ENCODE results near the gene KERA.

The KERA gene

DNA sequence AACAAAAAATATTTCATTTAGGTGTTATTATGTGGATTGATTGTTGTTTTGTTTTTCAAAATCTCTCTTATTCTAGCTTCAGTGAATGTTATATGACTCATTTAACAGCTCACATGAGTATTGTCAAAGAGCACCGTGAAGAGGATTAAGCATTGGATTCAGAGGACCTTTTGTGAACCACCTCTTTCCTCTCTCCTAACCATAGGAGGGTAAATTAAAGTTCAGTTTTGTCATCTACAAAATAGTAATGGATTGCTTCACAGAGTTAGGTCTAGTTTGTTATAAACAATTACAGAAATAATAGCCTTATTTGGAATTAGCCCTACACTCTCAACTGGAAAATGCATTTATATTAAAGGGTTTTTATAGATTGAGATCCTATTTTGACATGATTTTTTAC lies 962 bp upstream of the KERA start:
- H2BK12ac ChIP-seq (ENCODE audit: low read length in 2 of 2), result no peak overlapping the region
- no peak overlapping the region for H3K4me2 ChIP-seq (ENCODE audit: low read length, poor library complexity, severe bottlenecking)
- H2BK5ac ChIP-seq (ENCODE audit: low read depth, low read length, poor library complexity, severe bottlenecking), result no peak overlapping the region
- no peaks in the 10 kb centered on the region for H3K36me3 ChIP-seq (ENCODE audit: control insufficient read depth in 1 of 2, insufficient read depth in 2 of 2, low read depth in 1 of 2, low read length in 2 of 2)
- H2BK120ac ChIP-seq (ENCODE audit: low read depth, low read length), result no peak overlapping the region
- no peak overlapping the region for H3K18ac ChIP-seq (ENCODE audit: low read depth in 1 of 2, low read length in 2 of 2)
- no peaks in the 10 kb centered on the region for H3K79me1 ChIP-seq (replicated peaks; ENCODE audit: low read length, poor library complexity, severe bottlenecking)
- no peak overlapping the region for H3K9ac ChIP-seq (ENCODE audit: low read length)
- H2BK15ac ChIP-seq (ENCODE audit: low read depth, poor library complexity, severe bottlenecking), result no peak overlapping the region
- no peak overlapping the region for H3K4ac ChIP-seq (ENCODE audit: low read depth in 1 of 2, low read length in 2 of 2)
- no peak overlapping the region for H3K4me3 ChIP-seq (ENCODE audit: insufficient read depth in 1 of 2, low read depth in 1 of 2, low read length in 2 of 2)
- no peak for DNase-seq
- no peak overlapping the region for H4K8ac ChIP-seq (ENCODE audit: low read length)
- H4K91ac ChIP-seq (ENCODE audit: low read length), result no peak overlapping the region
- H3K4me1 ChIP-seq (ENCODE audit: control insufficient read depth, insufficient read depth, low read depth, low read length), result no peaks in the 10 kb centered on the region
- no CpG with 5 or more reads among the region's 1 CpG for WGBS
- H3K14ac ChIP-seq (ENCODE audit: low read length in 2 of 2), result no peak overlapping the region
- no peaks in the 10 kb centered on the region for H3K27me3 ChIP-seq (ENCODE audit: control insufficient read depth in 1 of 2, insufficient read depth in 1 of 2, low read length in 2 of 2)
- H2AFZ ChIP-seq (ENCODE audit: low read depth, low read length), result no peak overlapping the region
- no peak overlapping the region for H2AK5ac ChIP-seq (ENCODE audit: low read length, severe bottlenecking)
- no peak overlapping the region for H3K27ac ChIP-seq (ENCODE audit: low read length, poor library complexity, severe bottlenecking)
- H3K9me3 ChIP-seq (ENCODE audit: control insufficient read depth, low read length), result no peaks in the 10 kb centered on the region
- no peak overlapping the region for H3K23ac ChIP-seq (ENCODE audit: low read length in 2 of 2)

DNA sequence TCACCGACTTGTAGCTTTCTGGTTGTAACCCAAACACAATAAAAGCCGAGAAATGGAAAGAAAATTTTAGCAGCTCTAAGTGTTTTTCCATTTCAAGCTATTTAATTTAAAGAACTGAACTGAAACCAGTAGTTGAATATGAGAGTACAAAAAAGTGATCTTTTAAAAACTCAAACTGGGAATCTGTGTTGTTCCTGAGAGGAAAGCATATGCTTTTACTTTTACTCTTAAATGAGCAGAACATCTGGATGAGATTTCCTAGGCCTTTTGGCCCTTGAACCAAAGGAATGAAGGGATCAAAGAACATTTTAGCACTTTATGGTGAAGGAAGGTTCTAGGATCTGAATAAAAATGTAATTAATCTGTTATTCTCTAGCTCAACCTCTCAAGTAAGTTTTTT lies 1.3 kb downstream of the KERA start:
- Histone ChIP-seq H3K4me2 (ENCODE audit: low read length, poor library complexity, severe bottlenecking) (no peak overlapping the region), H3K9me3 (ENCODE audit: control insufficient read depth, low read length) (no peaks in the 10 kb centered on the region), H4K91ac (ENCODE audit: low read length) (no peak overlapping the region), H2AFZ (ENCODE audit: low read depth, low read length) (no peak overlapping the region), H2BK15ac (ENCODE audit: low read depth, poor library complexity, severe bottlenecking) (no peak overlapping the region), H2BK5ac (ENCODE audit: low read depth, low read length, poor library complexity, severe bottlenecking) (no peak overlapping the region), H3K14ac (ENCODE audit: low read length in 2 of 2) (no peak overlapping the region), H2AK5ac (ENCODE audit: low read length, severe bottlenecking) (no peak overlapping the region), H3K79me1 (replicated peaks; ENCODE audit: low read length, poor library complexity, severe bottlenecking) (no peaks in the 10 kb centered on the region), H3K27me3 (ENCODE audit: control insufficient read depth in 1 of 2, insufficient read depth in 1 of 2, low read length in 2 of 2) (no peaks in the 10 kb centered on the region), H2BK12ac (ENCODE audit: low read length in 2 of 2) (no peak overlapping the region), H4K8ac (ENCODE audit: low read length) (no peak overlapping the region), H3K36me3 (ENCODE audit: control insufficient read depth in 1 of 2, insufficient read depth in 2 of 2, low read depth in 1 of 2, low read length in 2 of 2) (no peaks in the 10 kb centered on the region), H3K4me3 (ENCODE audit: insufficient read depth in 1 of 2, low read depth in 1 of 2, low read length in 2 of 2) (no peak overlapping the region), H3K18ac (ENCODE audit: low read depth in 1 of 2, low read length in 2 of 2) (no peak overlapping the region), H3K23ac (ENCODE audit: low read length in 2 of 2) (no peak overlapping the region), H3K4ac (ENCODE audit: low read depth in 1 of 2, low read length in 2 of 2) (no peak overlapping the region), H3K9ac (ENCODE audit: low read length) (no peak overlapping the region), H3K27ac (ENCODE audit: low read length, poor library complexity, severe bottlenecking) (no peak overlapping the region), H2BK120ac (ENCODE audit: low read depth, low read length) (no peak overlapping the region), H3K4me1 (ENCODE audit: control insufficient read depth, insufficient read depth, low read depth, low read length) (no peaks in the 10 kb centered on the region)
- WGBS, result 100% methylated on average over 1 of the region's 2 CpGs
- DNase-seq, result no peak

DNA sequence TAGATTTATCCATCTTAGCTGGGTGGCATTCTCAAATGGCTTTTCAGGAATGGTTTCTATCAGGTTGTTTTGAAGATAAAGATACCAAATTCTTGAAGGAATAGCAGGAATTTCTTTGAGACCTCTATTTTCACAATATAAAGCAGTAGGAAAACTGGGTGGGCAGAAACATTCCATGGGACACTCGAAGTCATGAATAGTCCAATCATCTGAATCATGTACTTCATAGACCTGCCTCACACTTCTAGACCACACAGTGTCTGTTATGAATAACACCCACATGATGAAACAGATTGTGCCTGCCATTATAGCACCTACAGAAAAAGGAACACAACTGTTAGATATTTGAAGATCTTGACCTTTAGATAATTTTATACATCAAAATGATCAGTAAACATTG lies 1.8 kb downstream of the KERA start:
- no peaks in the 10 kb centered on the region for H3K4me1 ChIP-seq (ENCODE audit: control insufficient read depth, insufficient read depth, low read depth, low read length)
- H2BK5ac ChIP-seq (ENCODE audit: low read depth, low read length, poor library complexity, severe bottlenecking), result no peak overlapping the region
- no peak for DNase-seq
- H3K14ac ChIP-seq (ENCODE audit: low read length in 2 of 2), result no peak overlapping the region
- no peaks in the 10 kb centered on the region for H3K9me3 ChIP-seq (ENCODE audit: control insufficient read depth, low read length)
- H3K4me3 ChIP-seq (ENCODE audit: insufficient read depth in 1 of 2, low read depth in 1 of 2, low read length in 2 of 2), result no peak overlapping the region
- no peak overlapping the region for H3K4ac ChIP-seq (ENCODE audit: low read depth in 1 of 2, low read length in 2 of 2)
- no peak overlapping the region for H2BK12ac ChIP-seq (ENCODE audit: low read length in 2 of 2)
- no peak overlapping the region for H3K9ac ChIP-seq (ENCODE audit: low read length)
- no peak overlapping the region for H3K18ac ChIP-seq (ENCODE audit: low read depth in 1 of 2, low read length in 2 of 2)
- H3K79me1 ChIP-seq (replicated peaks; ENCODE audit: low read length, poor library complexity, severe bottlenecking), result no peaks in the 10 kb centered on the region
- H2BK120ac ChIP-seq (ENCODE audit: low read depth, low read length), result no peak overlapping the region
- H3K27me3 ChIP-seq (ENCODE audit: control insufficient read depth in 1 of 2, insufficient read depth in 1 of 2, low read length in 2 of 2), result no peaks in the 10 kb centered on the region
- no peak overlapping the region for H3K4me2 ChIP-seq (ENCODE audit: low read length, poor library complexity, severe bottlenecking)
- H3K36me3 ChIP-seq (ENCODE audit: control insufficient read depth in 1 of 2, insufficient read depth in 2 of 2, low read depth in 1 of 2, low read length in 2 of 2), result no peaks in the 10 kb centered on the region
- no peak overlapping the region for H2AFZ ChIP-seq (ENCODE audit: low read depth, low read length)
- H4K91ac ChIP-seq (ENCODE audit: low read length), result no peak overlapping the region
- WGBS, result 57% methylated on average over 1 of the region's 1 CpG
- no peak overlapping the region for H4K8ac ChIP-seq (ENCODE audit: low read length)
- no peak overlapping the region for H3K27ac ChIP-seq (ENCODE audit: low read length, poor library complexity, severe bottlenecking)
- H2BK15ac ChIP-seq (ENCODE audit: low read depth, poor library complexity, severe bottlenecking), result no peak overlapping the region
- H3K23ac ChIP-seq (ENCODE audit: low read length in 2 of 2), result no peak overlapping the region
- H2AK5ac ChIP-seq (ENCODE audit: low read length, severe bottlenecking), result no peak overlapping the region

DNA sequence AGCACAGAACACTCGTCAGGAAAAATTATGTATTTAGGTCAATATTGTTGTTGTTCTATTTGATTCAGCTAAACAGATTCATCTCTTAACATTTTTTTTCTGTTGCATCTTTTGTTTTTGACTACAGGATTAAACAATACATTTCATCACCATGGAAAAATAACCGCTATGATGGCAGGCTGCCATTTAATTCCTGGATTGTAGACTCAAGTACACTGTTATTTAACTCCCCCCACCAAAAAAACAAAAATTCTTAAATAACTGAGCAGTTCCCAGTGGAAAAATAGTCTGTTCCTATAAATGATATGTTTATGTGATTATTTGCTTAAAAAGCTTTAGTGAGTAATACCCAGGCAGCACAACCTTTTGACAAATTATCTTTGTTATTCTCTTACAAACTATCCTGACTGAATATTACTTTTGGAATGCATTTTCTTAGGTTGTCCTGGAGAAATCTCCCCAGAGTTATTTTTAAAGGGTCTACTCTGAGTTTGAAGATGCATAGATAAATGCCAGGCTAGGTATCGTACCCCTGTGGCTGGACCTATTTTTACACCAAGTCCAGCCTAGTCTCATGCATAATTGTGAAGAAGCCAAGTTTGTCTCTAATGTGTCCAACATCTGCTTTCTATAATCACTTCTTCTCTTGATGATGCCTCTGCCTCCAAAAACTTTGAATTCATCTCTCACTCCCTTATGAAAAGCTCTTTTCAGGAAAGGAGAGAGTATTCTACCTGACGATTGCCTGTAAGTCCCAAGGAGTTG lies 3.7 kb downstream of the KERA start:
- no peaks in the 10 kb centered on the region for H3K36me3 ChIP-seq (ENCODE audit: control insufficient read depth in 1 of 2, insufficient read depth in 2 of 2, low read depth in 1 of 2, low read length in 2 of 2)
- no peak overlapping the region for H3K27ac ChIP-seq (ENCODE audit: low read length, poor library complexity, severe bottlenecking)
- H3K9me3 ChIP-seq (ENCODE audit: control insufficient read depth, low read length), result no peaks in the 10 kb centered on the region
- H3K4me2 ChIP-seq (ENCODE audit: low read length, poor library complexity, severe bottlenecking), result no peak overlapping the region
- H3K79me1 ChIP-seq (replicated peaks; ENCODE audit: low read length, poor library complexity, severe bottlenecking), result no peaks in the 10 kb centered on the region
- H2AK5ac ChIP-seq (ENCODE audit: low read length, severe bottlenecking), result no peak overlapping the region
- no peak overlapping the region for H2BK12ac ChIP-seq (ENCODE audit: low read length in 2 of 2)
- no peak overlapping the region for H2AFZ ChIP-seq (ENCODE audit: low read depth, low read length)
- DNase-seq, result peak; percentile 48
- no peak overlapping the region for H3K23ac ChIP-seq (ENCODE audit: low read length in 2 of 2)
- no peak overlapping the region for H3K14ac ChIP-seq (ENCODE audit: low read length in 2 of 2)
- no peaks in the 10 kb centered on the region for H3K4me1 ChIP-seq (ENCODE audit: control insufficient read depth, insufficient read depth, low read depth, low read length)
- peak overlapping the region; percentile 83 for H3K9ac ChIP-seq (ENCODE audit: low read length)
- H3K4ac ChIP-seq (ENCODE audit: low read depth in 1 of 2, low read length in 2 of 2), result no peak overlapping the region
- WGBS, result 97% methylated on average over 3 of the region's 4 CpGs
- no peak overlapping the region for H2BK15ac ChIP-seq (ENCODE audit: low read depth, poor library complexity, severe bottlenecking)
- no peak overlapping the region for H4K8ac ChIP-seq (ENCODE audit: low read length)
- no peak overlapping the region for H3K18ac ChIP-seq (ENCODE audit: low read depth in 1 of 2, low read length in 2 of 2)
- H3K4me3 ChIP-seq (ENCODE audit: insufficient read depth in 1 of 2, low read depth in 1 of 2, low read length in 2 of 2), result no peak overlapping the region
- H4K91ac ChIP-seq (ENCODE audit: low read length), result no peak overlapping the region
- H2BK120ac ChIP-seq (ENCODE audit: low read depth, low read length), result no peak overlapping the region
- H2BK5ac ChIP-seq (ENCODE audit: low read depth, low read length, poor library complexity, severe bottlenecking), result no peak overlapping the region
- no peaks in the 10 kb centered on the region for H3K27me3 ChIP-seq (ENCODE audit: control insufficient read depth in 1 of 2, insufficient read depth in 1 of 2, low read length in 2 of 2)

Measured in mesenchymal stem cell (in vitro differentiated cells and primary cell).